ENCODE measurements around the gene KRAS.

The KRAS gene

GRCh38 chr12:25213338-25213737, 37.4 kb downstream of the KRAS start:
- TF ChIP-seq ZFX (IDR thresholded peaks at IDR 0.05; ENCODE audit: borderline replicate concordance): no peak
- TF ChIP-seq, protein P1, sequence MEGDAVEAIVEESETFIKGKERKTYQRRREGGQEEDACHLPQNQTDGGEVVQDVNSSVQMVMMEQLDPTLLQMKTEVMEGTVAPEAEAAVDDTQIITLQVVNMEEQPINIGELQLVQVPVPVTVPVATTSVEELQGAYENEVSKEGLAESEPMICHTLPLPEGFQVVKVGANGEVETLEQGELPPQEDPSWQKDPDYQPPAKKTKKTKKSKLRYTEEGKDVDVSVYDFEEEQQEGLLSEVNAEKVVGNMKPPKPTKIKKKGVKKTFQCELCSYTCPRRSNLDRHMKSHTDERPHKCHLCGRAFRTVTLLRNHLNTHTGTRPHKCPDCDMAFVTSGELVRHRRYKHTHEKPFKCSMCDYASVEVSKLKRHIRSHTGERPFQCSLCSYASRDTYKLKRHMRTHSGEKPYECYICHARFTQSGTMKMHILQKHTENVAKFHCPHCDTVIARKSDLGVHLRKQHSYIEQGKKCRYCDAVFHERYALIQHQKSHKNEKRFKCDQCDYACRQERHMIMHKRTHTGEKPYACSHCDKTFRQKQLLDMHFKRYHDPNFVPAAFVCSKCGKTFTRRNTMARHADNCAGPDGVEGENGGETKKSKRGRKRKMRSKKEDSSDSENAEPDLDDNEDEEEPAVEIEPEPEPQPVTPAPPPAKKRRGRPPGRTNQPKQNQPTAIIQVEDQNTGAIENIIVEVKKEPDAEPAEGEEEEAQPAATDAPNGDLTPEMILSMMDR (IDR thresholded peaks at IDR 0.05): no peak
- no peak overlapping the region for H3K27ac ChIP-seq

DNA sequence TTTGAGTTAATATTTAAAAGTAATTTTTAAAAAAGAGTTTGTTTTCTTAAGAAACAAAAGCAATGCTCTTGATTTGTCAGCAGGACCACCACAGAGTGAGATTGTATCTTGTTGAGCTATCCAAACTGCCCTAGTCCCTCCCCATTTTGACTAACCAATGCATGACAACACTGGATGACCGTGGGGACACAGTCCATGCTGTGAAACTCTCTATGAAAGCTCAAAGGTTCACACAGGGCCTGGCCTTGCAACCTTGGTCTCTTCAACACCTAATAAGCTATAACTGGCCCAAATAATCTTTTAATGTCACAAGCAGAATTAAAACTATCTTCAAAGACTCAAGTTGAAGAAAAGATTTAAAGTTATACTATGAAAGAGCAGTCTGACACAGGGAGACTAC, 42.2 kb downstream of the KRAS start:
- no peak for TF ChIP-seq ZFX (IDR thresholded peaks at IDR 0.05; ENCODE audit: borderline replicate concordance)
- TF ChIP-seq, protein P1 (IDR thresholded peaks at IDR 0.05): no peak
- H3K27ac ChIP-seq: no peak overlapping the region

DNA sequence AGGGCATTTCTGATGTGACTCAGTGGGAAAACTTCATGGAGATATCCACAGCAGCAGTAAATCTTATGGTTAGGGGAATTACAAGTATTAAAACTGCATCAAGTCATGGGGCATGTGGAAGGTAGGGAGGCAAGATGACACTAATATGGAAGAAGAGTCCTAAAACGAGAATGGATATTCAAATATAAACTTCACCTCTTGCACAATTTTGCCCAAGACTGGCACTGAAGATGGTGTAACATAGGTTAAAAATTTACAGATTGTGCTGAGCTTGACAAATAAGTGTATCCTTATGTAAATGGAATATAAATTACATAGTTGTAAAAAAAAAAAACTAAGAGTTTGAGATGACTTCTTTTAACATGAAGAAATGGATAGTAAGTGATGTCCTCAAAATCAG, 42.9 kb downstream of the KRAS start:
- no peak for TF ChIP-seq ZFX (IDR thresholded peaks at IDR 0.05; ENCODE audit: borderline replicate concordance)
- TF ChIP-seq, protein P1 (IDR thresholded peaks at IDR 0.05): no peak
- no peak overlapping the region for H3K27ac ChIP-seq

DNA sequence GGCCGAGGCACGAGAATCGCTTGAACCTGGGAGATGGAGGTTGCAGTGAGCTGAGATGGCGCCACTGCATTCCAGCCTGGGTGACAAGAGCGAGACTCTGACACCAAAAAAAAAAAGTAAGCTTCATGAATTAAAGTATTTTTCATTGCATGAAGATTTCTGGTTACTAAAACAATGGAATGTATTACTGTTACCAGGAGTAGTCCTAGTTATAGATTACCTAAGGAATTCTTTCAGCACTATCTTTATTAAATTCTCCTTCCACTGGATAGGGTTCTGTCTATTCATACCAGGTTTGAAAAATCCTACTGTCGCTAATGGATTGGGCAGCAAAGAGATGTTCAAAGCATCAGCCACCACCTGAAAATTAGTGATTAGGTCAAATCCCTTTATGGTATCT, 43.3 kb downstream of the KRAS start:
- TF ChIP-seq ZFX (IDR thresholded peaks at IDR 0.05; ENCODE audit: borderline replicate concordance): no peak
- no peak overlapping the region for H3K27ac ChIP-seq

GRCh38 chr12:25202137-25202536, 48.6 kb downstream of the KRAS start:
- TF ChIP-seq, protein P1 (IDR thresholded peaks at IDR 0.05): no peak
- TF ChIP-seq ZFX (IDR thresholded peaks at IDR 0.05; ENCODE audit: borderline replicate concordance): no peak
- no peak overlapping the region for H3K27ac ChIP-seq

DNA sequence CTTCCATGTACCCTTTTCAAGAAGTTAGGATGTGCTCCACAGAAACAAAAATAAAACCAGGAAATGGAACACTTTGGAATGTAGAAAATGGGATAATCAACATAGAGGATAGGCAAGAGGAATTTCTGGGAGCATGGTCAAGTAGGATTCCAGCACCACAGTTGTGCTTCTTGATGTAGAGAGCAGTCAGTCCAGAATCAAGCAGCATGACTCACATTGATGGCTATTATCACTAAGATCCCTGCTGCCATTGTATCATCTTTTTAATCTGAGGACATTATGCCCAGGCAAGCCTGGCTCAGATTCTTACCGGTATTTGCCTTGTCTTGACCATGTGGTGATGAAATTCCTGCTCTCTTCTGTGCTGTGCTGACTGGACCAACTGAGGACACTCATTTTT, 50.0 kb downstream of the KRAS start:
- peak overlapping the region; percentile 9 for H3K27ac ChIP-seq
- TF ChIP-seq ZFX (IDR thresholded peaks at IDR 0.05; ENCODE audit: borderline replicate concordance): no peak
- TF ChIP-seq, protein P1 (IDR thresholded peaks at IDR 0.05): no peak

- TF ChIP-seq, protein P1 (IDR thresholded peaks at IDR 0.05): no peak
- no peak for TF ChIP-seq ZFX (IDR thresholded peaks at IDR 0.05; ENCODE audit: borderline replicate concordance)
- H3K27ac ChIP-seq: no peak overlapping the region
These were observed 53.1 kb downstream of the KRAS start for GRCh38 chr12:25197608-25198007.
